ENCODE results near the gene TMED6.

TMED6 gene

GRCh38 chr16:69318177-69318910 is 33.2 kb downstream of the TMED6 start:
- DNase-seq (ENCODE audit: low spot score): no peak
- TF ChIP-seq CTCF (IDR thresholded peaks at IDR 0.05; ENCODE audit: borderline replicate concordance, control extremely low read depth, extremely low read depth, insufficient read depth, missing control alignments): no peak
- in situ Hi-C loops (cut with MboI; ENCODE audit: low sequenced_read_pairs, unreplicated experiment): no loop called here

- no peak for DNase-seq (ENCODE audit: low spot score)
- in situ Hi-C loops (cut with MboI; ENCODE audit: low sequenced_read_pairs, unreplicated experiment): no loop called here
- no peak for TF ChIP-seq CTCF (IDR thresholded peaks at IDR 0.05; ENCODE audit: borderline replicate concordance, control extremely low read depth, extremely low read depth, insufficient read depth, missing control alignments)
These were observed 35.0 kb downstream of the TMED6 start for GRCh38 chr16:69316595-69317034.

GRCh38 chr16:69315486-69316311 is 35.9 kb downstream of the TMED6 start:
- no peak for DNase-seq (ENCODE audit: low spot score)
- no peak for TF ChIP-seq CTCF (IDR thresholded peaks at IDR 0.05; ENCODE audit: borderline replicate concordance, control extremely low read depth, extremely low read depth, insufficient read depth, missing control alignments)
- in situ Hi-C loops (cut with MboI; ENCODE audit: low sequenced_read_pairs, unreplicated experiment): no loop called here

- no peak for TF ChIP-seq CTCF (IDR thresholded peaks at IDR 0.05; ENCODE audit: borderline replicate concordance, control extremely low read depth, extremely low read depth, insufficient read depth, missing control alignments)
- DNase-seq (ENCODE audit: low spot score): no peak
- in situ Hi-C loops (cut with MboI; ENCODE audit: low sequenced_read_pairs, unreplicated experiment): no loop called here
These were observed 37.1 kb downstream of the TMED6 start for GRCh38 chr16:69314534-69314933.

GRCh38 chr16:69313469-69313868 is 38.1 kb downstream of the TMED6 start:
- TF ChIP-seq CTCF (IDR thresholded peaks at IDR 0.05; ENCODE audit: borderline replicate concordance, control extremely low read depth, extremely low read depth, insufficient read depth, missing control alignments): no peak
- DNase-seq (ENCODE audit: low spot score): no peak
- in situ Hi-C loops (cut with MboI; ENCODE audit: low sequenced_read_pairs, unreplicated experiment): no loop called here

GRCh38 chr16:69311533-69312387 is 39.8 kb downstream of the TMED6 start:
- in situ Hi-C loops (cut with MboI; ENCODE audit: low sequenced_read_pairs, unreplicated experiment): no loop called here
- DNase-seq (ENCODE audit: low spot score): peak; percentile 61

More at GRCh38 chr16:69311533-69312387, 39.8 kb downstream of the TMED6 start:
- TF ChIP-seq CTCF (IDR thresholded peaks at IDR 0.05; ENCODE audit: borderline replicate concordance, control extremely low read depth, extremely low read depth, insufficient read depth, missing control alignments): no peak

Measured in GM13976 (cell line).